SHP77 (cell line): ENCODE results near the gene MPIG6B.

ENCODE experiments used
- DNase-seq, 2 experiments: peaks; one replicate each; lab custom pipeline; 2025; lab: John Stamatoyannopoulos, UW

MPIG6B gene

GRCh38 chr6:31737991-31738979 lies 15.1 kb downstream of the MPIG6B start:
- DNase-seq, result peak; percentile 68 to 82

DNA sequence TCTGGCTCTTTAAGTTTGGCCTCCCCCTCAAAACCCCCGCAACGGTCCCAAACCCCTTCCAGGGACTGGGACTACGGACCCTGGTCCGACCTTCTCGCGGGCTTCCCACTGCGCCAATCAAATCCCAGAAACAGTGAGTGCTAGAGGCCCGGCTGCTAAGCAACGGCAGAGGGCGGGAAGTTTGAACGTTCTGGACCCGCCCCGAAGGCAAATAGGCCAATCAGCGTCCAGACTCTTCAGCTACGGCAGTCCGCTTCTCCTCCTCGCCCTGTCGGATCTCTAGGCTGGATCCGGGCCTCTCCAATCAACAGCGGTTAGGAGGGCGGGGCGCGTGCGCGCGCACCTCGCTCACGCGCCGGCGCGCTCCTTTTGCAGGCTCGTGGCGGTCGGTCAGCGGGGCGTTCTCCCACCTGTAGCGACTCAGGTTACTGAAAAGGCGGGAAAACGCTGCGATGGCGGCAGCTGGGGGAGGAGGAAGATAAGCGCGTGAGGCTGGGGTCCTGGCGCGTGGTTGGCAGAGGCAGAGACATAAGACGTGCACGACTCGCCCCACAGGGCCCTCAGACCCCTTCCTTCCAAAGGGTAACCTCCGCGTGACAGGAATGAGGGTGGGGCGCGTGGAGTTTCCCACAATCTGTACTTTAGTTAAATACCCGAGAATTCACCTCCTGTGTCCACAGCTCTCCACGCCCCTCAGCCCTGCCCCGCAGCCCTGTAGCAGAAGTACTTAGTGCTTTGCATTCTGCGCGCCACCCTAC lies 16.6 kb downstream of the MPIG6B start, which contains the start of gene MSH5:
MSH5 (plus strand) TSS at position 367 of the 758 bp plus-strand sequence. CDS start 462 bp downstream, outside the sequence.
- DNase-seq, result peak; percentile 98 to 99

GRCh38 chr6:31740397-31741223 lies 17.4 kb downstream of the MPIG6B start:
- no peak for DNase-seq

GRCh38 chr6:31741815-31742214 lies 18.6 kb downstream of the MPIG6B start:
- DNase-seq, result no peak

DNA sequence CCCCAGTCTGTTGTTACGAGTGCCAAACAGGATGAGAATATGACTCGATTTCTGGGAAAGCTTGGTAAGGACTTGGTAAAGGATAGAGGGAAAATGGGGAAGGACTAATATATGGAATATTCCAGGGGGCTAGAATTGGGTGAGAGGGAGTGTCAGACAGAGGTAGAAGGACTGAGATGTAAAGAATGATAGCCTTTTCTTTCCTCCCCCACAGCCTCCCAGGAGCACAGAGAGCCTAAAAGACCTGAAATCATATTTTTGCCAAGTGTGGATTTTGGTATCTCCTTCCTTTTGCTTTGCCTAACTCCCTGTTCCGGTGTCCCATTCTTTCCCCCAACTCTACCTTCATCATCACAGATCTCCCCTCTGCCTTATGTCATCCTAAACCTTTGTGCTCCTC lies 19.7 kb downstream of the MPIG6B start:
- no peak for DNase-seq

DNA sequence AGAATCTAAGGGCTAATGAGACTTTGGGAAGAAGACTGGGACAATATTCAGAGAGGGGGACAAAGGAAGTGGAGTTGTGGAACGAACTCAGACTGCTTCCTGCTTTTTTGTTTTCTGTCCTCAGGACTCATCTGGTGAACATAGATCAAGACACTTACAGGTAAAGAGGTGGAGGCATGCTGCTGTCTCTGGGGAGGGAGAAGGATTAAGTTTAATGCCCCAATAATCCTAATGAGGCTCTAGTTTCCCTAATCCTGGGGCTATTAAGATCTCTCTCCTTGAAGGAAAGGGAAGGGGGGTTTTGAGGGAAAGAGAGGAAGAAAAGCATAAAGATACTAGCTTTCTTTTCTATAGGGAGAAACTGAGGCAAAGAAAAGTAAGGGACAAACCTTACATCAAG lies 21.2 kb downstream of the MPIG6B start:
- DNase-seq, result no peak

DNA sequence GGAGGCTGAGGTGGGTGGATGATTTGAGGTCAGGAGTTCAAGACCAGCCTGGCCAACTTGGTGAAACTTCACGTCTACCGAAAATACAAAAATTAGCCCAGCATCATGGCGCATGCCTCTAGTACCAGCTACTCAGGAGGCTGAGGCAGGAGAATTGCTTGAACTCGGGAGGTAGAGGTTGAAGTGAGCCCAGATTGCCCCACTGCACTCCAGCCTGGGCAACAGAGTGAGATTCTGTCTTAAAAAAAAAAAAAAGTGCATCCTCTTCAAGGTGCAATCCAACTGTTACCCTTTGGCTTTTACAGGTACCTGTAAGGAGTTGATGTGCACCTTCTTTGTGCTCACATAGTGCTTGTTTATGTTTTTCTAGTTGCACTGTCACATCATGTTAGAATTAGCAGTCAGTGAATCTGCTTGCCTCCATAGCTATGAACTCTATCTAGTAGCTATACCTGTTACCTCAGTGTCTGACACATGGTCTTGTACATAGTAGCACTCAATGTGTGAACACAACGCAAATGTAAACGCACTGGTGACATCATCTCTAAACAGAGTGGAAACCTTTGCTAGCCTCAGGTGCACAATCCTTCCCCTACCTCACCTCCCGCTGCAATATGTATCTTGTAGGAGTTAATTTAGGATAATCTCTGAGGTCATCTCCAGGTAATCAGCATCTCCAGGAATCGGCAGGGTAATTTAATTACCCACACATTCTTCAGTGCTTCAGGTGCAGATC lies 26.3 kb downstream of the MPIG6B start:
- DNase-seq, result no peak

DNA sequence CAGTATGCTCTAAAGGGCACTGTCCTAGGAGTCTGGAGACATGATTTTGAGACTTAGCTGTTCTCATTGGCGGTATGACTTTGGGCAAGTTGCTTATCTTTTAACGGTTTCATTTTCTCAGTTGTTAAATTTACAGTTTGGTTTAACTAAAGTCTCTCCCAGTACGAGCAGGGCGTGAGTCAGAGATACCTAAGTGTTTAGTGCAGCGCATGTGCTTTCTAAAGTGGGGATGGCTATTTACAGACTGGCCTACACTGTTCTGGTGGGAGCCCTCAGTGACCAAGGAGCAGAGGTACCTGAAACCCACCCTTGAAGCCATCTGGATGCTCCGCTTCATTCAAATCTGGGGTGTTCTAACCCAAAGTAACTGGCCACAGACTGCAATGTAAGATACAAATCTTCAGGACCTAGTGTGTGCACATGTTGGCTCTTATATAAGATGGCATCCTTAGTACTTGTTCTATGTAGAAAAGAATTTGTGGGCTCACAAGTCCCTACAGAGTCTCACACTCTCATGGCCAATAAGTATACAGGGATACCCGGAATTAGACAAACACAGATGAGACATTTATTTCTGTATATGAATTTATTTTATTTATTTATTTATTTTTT lies 27.3 kb downstream of the MPIG6B start:
- no peak for DNase-seq

DNA sequence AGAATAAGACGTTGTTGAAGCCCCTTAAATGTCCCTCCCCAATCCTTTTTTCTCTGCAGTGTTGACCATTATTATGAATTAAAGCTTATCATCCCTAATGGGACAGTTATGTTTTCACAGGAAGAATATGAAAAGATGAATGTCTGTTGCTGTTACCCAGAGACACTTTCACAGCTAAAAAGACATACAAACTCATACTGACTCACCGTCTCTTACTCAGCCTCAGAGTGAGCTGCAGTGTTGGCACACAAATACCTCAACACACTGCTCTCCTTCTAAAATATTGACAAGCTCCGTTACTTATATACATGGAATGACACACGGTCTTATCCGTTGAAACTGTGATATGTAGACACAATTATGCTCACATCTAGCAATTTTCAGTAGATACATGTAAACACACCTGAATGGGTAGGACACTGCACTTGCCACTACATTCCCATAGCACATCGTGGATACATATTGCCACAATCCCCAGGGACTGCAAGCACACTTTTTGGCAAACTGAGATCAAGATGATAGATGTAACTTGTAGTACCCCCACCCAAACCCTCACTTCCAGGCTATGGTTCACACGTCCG lies 29.7 kb downstream of the MPIG6B start:
- no peak for DNase-seq

DNA sequence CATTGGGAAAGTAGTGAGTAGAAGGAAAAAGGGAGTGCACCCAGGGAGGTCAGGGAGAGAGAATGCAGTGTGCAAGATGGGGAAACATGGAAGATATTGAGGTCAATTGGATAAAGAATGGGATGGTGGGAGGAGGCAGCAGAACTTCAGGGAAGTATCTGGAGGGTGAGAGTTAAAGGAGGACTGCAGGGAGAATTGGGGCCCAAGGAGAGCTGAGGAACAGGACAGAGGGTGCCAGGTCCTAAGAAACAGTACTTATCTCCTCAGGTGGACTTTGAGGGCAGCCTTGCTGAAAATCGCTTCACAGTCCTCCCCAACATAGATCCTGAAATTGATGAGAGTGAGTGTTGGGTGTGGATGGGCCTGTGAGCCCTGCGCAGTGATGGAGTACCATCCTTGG lies 35.1 kb downstream of the MPIG6B start:
- DNase-seq, result no peak

GRCh38 chr6:31760790-31761189 lies 37.6 kb downstream of the MPIG6B start:
- DNase-seq, result no peak

DNA sequence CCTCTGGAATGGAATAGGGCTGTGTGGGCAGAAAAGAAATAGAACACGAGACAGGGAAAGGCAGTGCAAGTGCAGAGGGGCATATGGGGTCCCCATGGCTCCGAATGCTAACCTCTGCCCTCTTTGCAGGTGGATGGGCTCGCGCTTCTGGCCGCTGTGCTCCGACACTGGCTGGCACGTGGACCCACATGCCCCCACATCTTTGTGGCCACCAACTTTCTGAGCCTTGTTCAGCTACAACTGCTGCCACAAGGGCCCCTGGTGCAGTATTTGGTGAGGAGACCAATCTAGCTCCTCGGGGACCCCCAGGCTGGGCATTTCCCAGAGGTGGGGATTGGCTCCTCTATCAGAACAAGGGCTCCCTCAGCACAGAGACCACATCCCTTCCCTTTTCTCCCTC lies 38.2 kb downstream of the MPIG6B start:
- no peak for DNase-seq

DNA sequence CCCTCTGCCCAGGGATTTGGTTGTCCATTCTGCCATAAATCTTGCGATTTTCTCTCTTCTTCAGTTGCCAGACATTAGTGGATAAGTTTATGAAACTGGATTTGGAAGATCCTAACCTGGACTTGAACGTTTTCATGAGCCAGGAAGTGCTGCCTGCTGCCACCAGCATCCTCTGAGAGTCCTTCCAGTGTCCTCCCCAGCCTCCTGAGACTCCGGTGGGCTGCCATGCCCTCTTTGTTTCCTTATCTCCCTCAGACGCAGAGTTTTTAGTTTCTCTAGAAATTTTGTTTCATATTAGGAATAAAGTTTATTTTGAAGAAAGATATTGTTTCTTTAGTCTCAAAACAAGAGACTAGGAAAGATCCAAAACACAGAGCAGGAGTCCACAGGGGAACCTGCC lies 39.2 kb downstream of the MPIG6B start, which contains the start of gene SAPCD1:
SAPCD1 (plus strand) TSS at position 301 of the 400 bp plus-strand sequence. CDS start 399 bp downstream, outside the sequence.
- DNase-seq, result no peak

GRCh38 chr6:31762878-31763618 lies 39.9 kb downstream of the MPIG6B start:
- no peak for DNase-seq

DNA sequence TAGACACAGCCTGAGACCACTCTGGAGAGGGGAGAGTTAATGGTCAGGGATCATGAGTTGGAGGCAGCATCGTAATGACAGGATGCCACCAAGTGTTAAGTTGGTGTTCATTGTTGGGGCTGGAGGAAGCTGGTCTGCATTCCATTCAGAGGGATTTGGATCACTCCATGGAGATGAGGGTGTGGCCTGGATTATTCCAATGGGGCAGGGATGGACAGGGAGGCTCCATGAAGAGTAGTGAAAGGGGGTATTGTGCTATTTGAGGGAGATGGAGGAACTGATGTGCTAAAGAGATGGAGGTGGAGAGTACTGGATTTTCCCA lies 40.4 kb downstream of the MPIG6B start:
- no peak for DNase-seq

GRCh38 chr6:31764198-31764597 lies 41.0 kb downstream of the MPIG6B start:
- DNase-seq, result no peak

DNA sequence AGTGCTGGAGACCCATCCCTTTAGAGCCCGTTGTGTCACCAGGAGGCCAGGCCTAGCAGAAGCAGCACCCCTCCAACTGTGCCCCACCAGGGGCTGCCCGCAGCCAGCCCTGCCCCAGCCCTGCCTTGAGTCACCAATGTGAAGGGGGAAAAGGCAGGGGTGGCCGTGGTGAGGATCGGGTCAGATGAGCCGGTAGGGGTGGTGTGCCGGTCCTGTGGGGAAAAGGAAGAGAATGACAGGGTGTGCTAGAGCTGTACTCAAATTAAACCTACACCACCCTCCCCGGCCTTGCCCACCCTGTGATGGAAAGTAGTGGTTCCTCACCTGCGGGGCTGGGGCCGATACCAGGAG lies 42.4 kb downstream of the MPIG6B start:
- DNase-seq, result no peak

- DNase-seq, result no peak
Observed at GRCh38 chr6:31765910-31766794, 43.0 kb downstream of the MPIG6B start.
